K562 (cell line): ENCODE data around the gene ANKMY1. TPM values are rescaled to one million over a fixed set of nuclear protein-coding genes. Genes with fewer than 3 reads are reported as not detected.

Source experiments
- ATAC-seq: fragments of 200-7000 bp; cut with Tn5 transposase; 3 replicates; pipeline ENCODE4 v1.9.1; 2020; ENCODE audit warnings: moderate library complexity
- BruUV-seq: library from RNA; stranded (reverse); fragments of 400-500 nt; replicated peaks from 2 replicates; lab custom pipeline; 2021; lab: Mats Ljungman, UMichigan
- CTCF ChIA-PET: fragments of 300-600 bp; formaldehyde crosslinking; extraction: SDS; loops from one replicate; lab custom pipeline; 2021; ENCODE audit warnings: low intra/inter-chr PET ratio; lab: Yijun Ruan, JAX
- POLR2A ChIA-PET: fragments of 300-600, 350-650 bp; sonication (Branson Sonifier 250); formaldehyde crosslinking; extraction: SDS; loops from one replicate; lab custom pipeline; 2021; ENCODE audit warnings: antibody characterized with exemption, inconsistent platforms; lab: Yijun Ruan, JAX
- DNase-seq, 4 experiments: peaks; one replicate each; pipeline versions ENCODE4 v3.0.0 to v3.0.0-alpha.2; 2011 to 2018; ENCODE audit warnings: low spot score in 3 of 4, mixed read lengths in 3 of 4; ENCODE audit errors: extremely low read depth in 1 of 4
- FAIRE-seq: peaks from 2 replicates; lab custom pipeline; 2011; peaks lifted over from hg19 to GRCh38; lab: Jason Lieb, UNC
- H2AFZ ChIP-seq: 2 replicates; pipeline ENCODE4 v1.6.0; 2011; ENCODE audit warnings: low read depth, low read length, control low read depth, inconsistent platforms
- H3K27ac ChIP-seq: fragments of 200-600 bp; 3 replicates; pipeline ENCODE4 v1.8.0; 2011; ENCODE audit warnings: low read depth, mild to moderate bottlenecking, control low read depth, inconsistent platforms, low read length, moderate library complexity, mixed read lengths; ENCODE audit errors: extremely low read depth
- H3K27me3 ChIP-seq, 2 experiments: fragments of 300-600 bp in 1 of 2; 2 replicates in 1 of 2; 3 replicates in 1 of 2; pipeline versions ENCODE4 v1.6.0 to v1.8.0; 2011; ENCODE audit warnings: inconsistent platforms in 2 of 2, low read length in 2 of 2, mild to moderate bottlenecking in 1 of 2, mixed read lengths in 1 of 2, moderate library complexity in 1 of 2; ENCODE audit not compliant: control insufficient read depth in 2 of 2, insufficient read depth in 2 of 2
- H3K36me3 ChIP-seq: fragments of 300-600 bp; 3 replicates; pipeline ENCODE4 v1.8.0; 2011; ENCODE audit warnings: mild to moderate bottlenecking, low read length, inconsistent platforms; ENCODE audit not compliant: control insufficient read depth, insufficient read depth
- H3K4me1 ChIP-seq, 2 experiments: fragments of 200-600 bp in 1 of 2; replicated peaks in 1 of 2; 2 replicates in 1 of 2; 3 replicates in 1 of 2; pipeline versions ENCODE4 v1.5.1 to v1.8.0; 2011; ENCODE audit warnings: inconsistent platforms in 2 of 2, low read length in 2 of 2, mild to moderate bottlenecking in 1 of 2, mixed read lengths in 1 of 2, moderate library complexity in 1 of 2; ENCODE audit not compliant: control insufficient read depth in 2 of 2, insufficient read depth in 2 of 2
- H3K4me2 ChIP-seq: 2 replicates; pipeline ENCODE4 v1.6.1; 2011; ENCODE audit warnings: low read length, control low read depth, inconsistent platforms, mixed read lengths; ENCODE audit not compliant: insufficient read depth
- H3K4me3 ChIP-seq: fragments of 200-600 bp; sonication (generic), shearing (Covaris generic); 2 replicates; pipeline ENCODE4 v1.5.1; 2016; ENCODE audit warnings: control low read depth, inconsistent platforms
- H3K79me2 ChIP-seq: fragments of 200-600 bp; 3 replicates; pipeline ENCODE4 v1.8.0; 2011; ENCODE audit warnings: low read length, inconsistent platforms; ENCODE audit not compliant: control insufficient read depth, insufficient read depth
- H3K9ac ChIP-seq, 2 experiments: 2 replicates each; pipeline versions ENCODE4 v1.6.0 to v1.6.1; 2011; ENCODE audit warnings: low read depth in 2 of 2, low read length in 2 of 2, control low read depth in 1 of 2, inconsistent platforms in 1 of 2, mild to moderate bottlenecking in 1 of 2, mixed read lengths in 1 of 2; ENCODE audit not compliant: insufficient read depth in 1 of 2
- H3K9me1 ChIP-seq: one replicate; pipeline ENCODE4 v1.6.0; 2011; ENCODE audit warnings: inconsistent platforms, mild to moderate bottlenecking, low read length, moderate library complexity; ENCODE audit not compliant: control insufficient read depth, insufficient read depth
- H3K9me3 ChIP-seq: replicated peaks from 2 replicates; pipeline ENCODE4 v1.5.1; 2011; ENCODE audit warnings: low read depth, low read length, inconsistent platforms; ENCODE audit not compliant: control insufficient read depth, insufficient read depth
- H4K20me1 ChIP-seq: replicated peaks from 2 replicates; pipeline ENCODE4 v1.6.1; 2011; ENCODE audit warnings: low read length, inconsistent platforms, mixed read lengths; ENCODE audit not compliant: control insufficient read depth, insufficient read depth
- C11orf30 ChIP-seq: fragments of 450-650 bp; IDR thresholded peaks from 2 replicates; pipeline ENCODE4 v1.6.1; 2016; ENCODE audit warnings: low read depth, mild to moderate bottlenecking
- PHF8 ChIP-seq: fragments of 200-600 bp; sonication (generic); IDR thresholded peaks from 2 replicates; pipeline ENCODE4 v1.6.1; 2012; ENCODE audit warnings: mixed run types, mild to moderate bottlenecking, inconsistent platforms, low read length, moderate library complexity, borderline replicate concordance
- POLR2G ChIP-seq: fragments of 200-400 bp; formaldehyde crosslinking; IDR thresholded peaks from 2 replicates; pipeline ENCODE4 v1.6.1; 2017; ENCODE audit warnings: low read depth, mild to moderate bottlenecking, antibody characterized with exemption, low read length, moderate library complexity
- POLR3A ChIP-seq: IDR thresholded peaks from 2 replicates; pipeline ENCODE4 v1.6.1; 2011; ENCODE audit warnings: borderline replicate concordance, mild to moderate bottlenecking, moderate library complexity; ENCODE audit not compliant: insufficient read length, insufficient read depth; ENCODE audit errors: extremely low read depth
- RAD51 ChIP-seq: fragments of 450-650 bp; IDR thresholded peaks from 2 replicates; pipeline ENCODE4 v1.7.1; 2016; ENCODE audit warnings: low read depth, mild to moderate bottlenecking, borderline replicate concordance
- XRCC3 ChIP-seq: fragments of 450-650 bp; IDR thresholded peaks from 2 replicates; pipeline ENCODE4 v1.6.1; 2017; ENCODE audit warnings: mild to moderate bottlenecking, moderate library complexity
- ZBTB34 ChIP-seq: fragments of 250-450 bp; sonication (Bioruptor Pico); IDR thresholded peaks from 2 replicates; pipeline ENCODE4 v1.8.0; 2021; ENCODE audit warnings: mild to moderate bottlenecking, moderate library complexity
- ZNF431 ChIP-seq: sonication (generic); formaldehyde crosslinking; IDR thresholded peaks from 2 replicates; pipeline ENCODE4 v1.8.0; 2022; ENCODE audit warnings: mild to moderate bottlenecking, missing genetic modification reagents
- WGBS: fragments of 100-300 bp; shearing (Covaris generic); methylation state at CpG from one replicate; pipeline ENCODE4 v1.1.6; 2016; ENCODE audit warnings: low coverage, mixed read lengths; ENCODE audit not compliant: insufficient coverage; ENCODE audit errors: missing lambda C conversion rate; 5-methylcytosine and 5-hydroxymethylcytosine counted together
- in situ Hi-C: fragments of 300-500 bp; cut with MboI; formaldehyde crosslinking; loops from 4 replicates; pipeline ENCODE4 v1.15.0; 2018; ENCODE audit warnings: inconsistent platforms, mixed read lengths
- intact Hi-C: fragments of 100-400 bp; cut with micrococcal nuclease; formaldehyde crosslinking; loops from 2 replicates; pipeline ENCODE4 v1.14.2; 2022
- polyA plus RNA-seq, 8 experiments: library from polyadenylated mRNA; depleted of rRNA in 4 of 8; stranded (reverse) in 5 of 8; unstranded in 3 of 8; fragments of >200 nt; fragmentation: Nextera tagmentation in 2 of 8; fragmentation: Illumina TruSeq in 1 of 8; extraction: Ambion mirVana in 2 of 8; extraction: Trizol in 1 of 8; gene quantifications; 2 replicates each; pipeline versions ENCODE4 v1.2.1 to v1.2.3, GENCODE V29; 2011 to 2014; ENCODE audit warnings: inconsistent platforms in 1 of 8, missing spikeins in 1 of 8
- total RNA-seq, 7 experiments: library from RNA; depleted of rRNA in 6 of 7; stranded (reverse); fragments of >200 nt in 6 of 7; fragmentation: Illumina TruSeq in 2 of 7; extraction: Trizol in 2 of 7; gene quantifications; 2 replicates each; pipeline versions ENCODE4 v1.2.1 to v1.2.3, GENCODE V29; 2011 to 2021; ENCODE audit warnings: low replicate concordance in 1 of 7
- TF ChIP-seq, protein P1 (sequence below): fragments of 200-800 bp; sonication (Bioruptor generic); IDR thresholded peaks from 2 replicates; pipeline ENCODE4 v1.6.1; 2017; ENCODE audit warnings: missing genetic modification characterization, missing compliant biosample characterization
- TF ChIP-seq, protein P2 (sequence below): sonication (generic); formaldehyde crosslinking; IDR thresholded peaks from 2 replicates; pipeline ENCODE4 v1.8.0; 2022; ENCODE audit warnings: missing genetic modification reagents, mild to moderate bottlenecking, borderline replicate concordance
- TF ChIP-seq, protein P3 (sequence below), 2 experiments: IDR thresholded peaks; 2 replicates each; pipeline ENCODE4 v1.6.1; 2011; ENCODE audit warnings: borderline replicate concordance in 1 of 2, control low read depth in 1 of 2, low read depth in 1 of 2, low read length in 1 of 2, mild to moderate bottlenecking in 1 of 2, mixed read lengths in 1 of 2, moderate library complexity in 1 of 2; ENCODE audit not compliant: insufficient read depth in 1 of 2, insufficient read length in 1 of 2, poor library complexity in 1 of 2, severe bottlenecking in 1 of 2; ENCODE audit errors: extremely low read depth in 1 of 2

ANKMY1 gene
- total and polyA plus RNA-seq, 9 of the 15 experiments (the other 6 are each of a cell fraction or from before 2014, with no cell fraction given): 0.75 to 15.1 (median 11.7) TPM

DNA sequence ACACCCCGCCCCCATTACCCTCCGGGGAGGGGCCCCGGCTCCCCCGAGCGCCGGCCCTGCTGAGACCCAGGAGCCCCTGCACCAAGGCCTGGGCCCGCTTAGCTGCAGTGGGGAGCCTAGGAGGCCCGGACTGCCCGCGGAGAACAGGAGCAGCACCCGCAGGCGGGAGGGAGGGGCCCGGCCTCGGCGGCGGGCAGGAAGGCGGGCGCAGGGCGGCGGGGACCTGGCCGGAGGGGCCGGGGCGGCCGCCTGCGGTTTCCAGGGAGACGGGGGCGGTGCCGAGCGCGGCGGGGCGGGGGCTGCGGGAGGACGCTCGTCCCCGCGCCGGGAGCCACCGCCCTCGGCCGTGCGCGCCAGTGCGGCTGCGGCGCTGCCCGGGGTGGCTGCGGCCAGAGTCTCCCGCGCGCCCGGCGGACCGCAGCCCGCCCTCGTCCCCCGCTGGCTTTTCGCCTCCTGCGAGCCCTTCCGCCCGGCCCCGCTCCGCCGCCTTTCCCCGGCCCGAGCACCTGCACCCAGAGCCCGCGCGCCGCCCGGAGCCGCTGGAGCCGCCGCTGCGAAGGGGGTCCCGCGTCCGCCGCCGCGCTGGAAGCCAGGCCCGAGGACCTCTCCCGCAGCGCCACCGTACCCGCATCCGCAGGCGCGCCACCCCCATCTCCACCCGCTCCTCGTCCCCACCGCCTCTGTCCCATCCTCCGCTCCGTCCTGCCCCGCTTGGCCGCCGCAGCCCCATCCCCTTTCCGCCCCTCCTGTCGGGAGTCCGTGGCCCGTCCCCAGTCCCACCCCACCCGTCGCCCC is 105.1 kb downstream of the ANKMY1 start:
- Histone ChIP-seq H2AFZ (no peak overlapping the region), H3K79me2 (no peaks in the 10 kb centered on the region), H3K27ac (no peak overlapping the region), H3K9ac (peak overlapping the region in 1 of 2 experiments; percentile 58; a peak in 1 of 4 replicates), H3K9me1 (no peaks in the 10 kb centered on the region), H3K27me3 (peaks cover 0 to 71% of the 10 kb centered on the region in 2 experiments; a peak in 3 of 5 replicates), H3K4me1 (peaks cover 0 to 47% of the 10 kb centered on the region in 2 experiments; a peak in 2 of 5 replicates), H3K36me3 (no peaks in the 10 kb centered on the region), H3K4me3 (peak overlapping the region; percentile 16; the same call in 1 of the 2 replicates), H4K20me1 (peaks cover 5% of the 10 kb centered on the region), H3K4me2 (no peak overlapping the region; the same call in 1 of the 2 replicates), H3K9me3 (no peaks in the 10 kb centered on the region)
- CTCF ChIA-PET: no interaction called here
- DNase-seq (peak; percentile 72 to 93 (median 90)), FAIRE-seq (no peak), ATAC-seq (peak; percentile 91)
- no TSS peak for BruUV-seq
- intact Hi-C loops (no loop called here), in situ Hi-C loops (no loop called here)
- WGBS: 2% methylated on average over 21 of the region's 103 CpGs
- POLR2A ChIA-PET: no interaction called here
- TF ChIP-seq POLR3A: no peak
- no peak for TF ChIP-seq RAD51
- TF ChIP-seq ZBTB34: no peak
- TF ChIP-seq PHF8: peak; percentile 17; the same call in 1 of the 2 replicates
- TF ChIP-seq, protein P1, sequence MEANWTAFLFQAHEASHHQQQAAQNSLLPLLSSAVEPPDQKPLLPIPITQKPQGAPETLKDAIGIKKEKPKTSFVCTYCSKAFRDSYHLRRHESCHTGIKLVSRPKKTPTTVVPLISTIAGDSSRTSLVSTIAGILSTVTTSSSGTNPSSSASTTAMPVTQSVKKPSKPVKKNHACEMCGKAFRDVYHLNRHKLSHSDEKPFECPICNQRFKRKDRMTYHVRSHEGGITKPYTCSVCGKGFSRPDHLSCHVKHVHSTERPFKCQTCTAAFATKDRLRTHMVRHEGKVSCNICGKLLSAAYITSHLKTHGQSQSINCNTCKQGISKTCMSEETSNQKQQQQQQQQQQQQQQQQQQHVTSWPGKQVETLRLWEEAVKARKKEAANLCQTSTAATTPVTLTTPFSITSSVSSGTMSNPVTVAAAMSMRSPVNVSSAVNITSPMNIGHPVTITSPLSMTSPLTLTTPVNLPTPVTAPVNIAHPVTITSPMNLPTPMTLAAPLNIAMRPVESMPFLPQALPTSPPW: peak; percentile 36; the same call in 1 of the 2 replicates
- TF ChIP-seq, protein P2, sequence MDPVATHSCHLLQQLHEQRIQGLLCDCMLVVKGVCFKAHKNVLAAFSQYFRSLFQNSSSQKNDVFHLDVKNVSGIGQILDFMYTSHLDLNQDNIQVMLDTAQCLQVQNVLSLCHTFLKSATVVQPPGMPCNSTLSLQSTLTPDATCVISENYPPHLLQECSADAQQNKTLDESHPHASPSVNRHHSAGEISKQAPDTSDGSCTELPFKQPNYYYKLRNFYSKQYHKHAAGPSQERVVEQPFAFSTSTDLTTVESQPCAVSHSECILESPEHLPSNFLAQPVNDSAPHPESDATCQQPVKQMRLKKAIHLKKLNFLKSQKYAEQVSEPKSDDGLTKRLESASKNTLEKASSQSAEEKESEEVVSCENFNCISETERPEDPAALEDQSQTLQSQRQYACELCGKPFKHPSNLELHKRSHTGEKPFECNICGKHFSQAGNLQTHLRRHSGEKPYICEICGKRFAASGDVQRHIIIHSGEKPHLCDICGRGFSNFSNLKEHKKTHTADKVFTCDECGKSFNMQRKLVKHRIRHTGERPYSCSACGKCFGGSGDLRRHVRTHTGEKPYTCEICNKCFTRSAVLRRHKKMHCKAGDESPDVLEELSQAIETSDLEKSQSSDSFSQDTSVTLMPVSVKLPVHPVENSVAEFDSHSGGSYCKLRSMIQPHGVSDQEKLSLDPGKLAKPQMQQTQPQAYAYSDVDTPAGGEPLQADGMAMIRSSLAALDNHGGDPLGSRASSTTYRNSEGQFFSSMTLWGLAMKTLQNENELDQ (CRISPR knock-in tag): no peak
- TF ChIP-seq POLR2G: 0 out of 2 replicates have a peak, but pooled peaks have one; percentile 20
- TF ChIP-seq C11orf30: no peak
- TF ChIP-seq ZNF431: no peak
- no peak for TF ChIP-seq XRCC3
- TF ChIP-seq, protein P3, sequence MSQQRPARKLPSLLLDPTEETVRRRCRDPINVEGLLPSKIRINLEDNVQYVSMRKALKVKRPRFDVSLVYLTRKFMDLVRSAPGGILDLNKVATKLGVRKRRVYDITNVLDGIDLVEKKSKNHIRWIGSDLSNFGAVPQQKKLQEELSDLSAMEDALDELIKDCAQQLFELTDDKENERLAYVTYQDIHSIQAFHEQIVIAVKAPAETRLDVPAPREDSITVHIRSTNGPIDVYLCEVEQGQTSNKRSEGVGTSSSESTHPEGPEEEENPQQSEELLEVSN (IDR thresholded peaks at IDR 0.05; ENCODE audit: borderline replicate concordance in 1 of 2, extremely low read depth in 1 of 2, insufficient read depth in 1 of 2, insufficient read length in 1 of 2, low read depth in 1 of 2, low read length in 1 of 2, poor library complexity in 1 of 2, severe bottlenecking in 1 of 2): peak in 1 of 2 experiments; percentile 59
